HG02798 (cell line): ENCODE data around the gene ADAMTS14.
A peak's percentile ranks its signal among the peaks of the same experiment; 100 is the strongest.

Experiments used
- ATAC-seq: cut with Tn5 transposase; IDR thresholded peaks from one replicate; pipeline ENCODE4 v1.9.1; 2021; ENCODE audit warnings: mild to moderate bottlenecking; ENCODE audit not compliant: unreplicated experiment, poor library complexity

Gene ADAMTS14

GRCh38 chr10:70674560-70675495 is 2.5 kb downstream of the ADAMTS14 start:
- no peak for ATAC-seq

- no peak for ATAC-seq
Measured at GRCh38 chr10:70675496-70676161, 3.3 kb downstream of the ADAMTS14 start.

- no peak for ATAC-seq
Measured at GRCh38 chr10:70676511-70676910, 4.2 kb downstream of the ADAMTS14 start.

GRCh38 chr10:70677016-70677415 is 4.7 kb downstream of the ADAMTS14 start:
- no peak for ATAC-seq

- no peak for ATAC-seq
Measured at GRCh38 chr10:70677620-70678249, 5.4 kb downstream of the ADAMTS14 start.

GRCh38 chr10:70678250-70678635 is 5.9 kb downstream of the ADAMTS14 start:
- no peak for ATAC-seq

GRCh38 chr10:70678757-70679489 is 6.6 kb downstream of the ADAMTS14 start:
- ATAC-seq: no peak

- no peak for ATAC-seq
Measured at GRCh38 chr10:70679498-70679897, 7.2 kb downstream of the ADAMTS14 start.

GRCh38 chr10:70680899-70681730 is 8.8 kb downstream of the ADAMTS14 start:
- no peak for ATAC-seq

GRCh38 chr10:70681731-70682005 is 9.4 kb downstream of the ADAMTS14 start:
- ATAC-seq: no peak

- ATAC-seq: peak; percentile 56
Measured at GRCh38 chr10:70682920-70683600, 10.8 kb downstream of the ADAMTS14 start.

- ATAC-seq: no peak
Measured at GRCh38 chr10:70683601-70683934, 11.3 kb downstream of the ADAMTS14 start.

GRCh38 chr10:70683940-70684339 is 11.6 kb downstream of the ADAMTS14 start:
- no peak for ATAC-seq

- ATAC-seq: no peak
Measured at GRCh38 chr10:70684374-70684773, 12.1 kb downstream of the ADAMTS14 start.

- no peak for ATAC-seq
Measured at GRCh38 chr10:70684839-70685454, 12.6 kb downstream of the ADAMTS14 start.

GRCh38 chr10:70685455-70685911 is 13.2 kb downstream of the ADAMTS14 start:
- ATAC-seq: no peak

GRCh38 chr10:70688828-70689227 is 16.5 kb downstream of the ADAMTS14 start:
- no peak for ATAC-seq

- no peak for ATAC-seq
Measured at GRCh38 chr10:70689661-70690060, 17.4 kb downstream of the ADAMTS14 start.

GRCh38 chr10:70690589-70690988 is 18.3 kb downstream of the ADAMTS14 start:
- no peak for ATAC-seq
